GM12891 (cell line): Measurements from ENCODE around the gene CACNG5.

Source experiments
- PAX5 ChIP-seq: IDR thresholded peaks from 2 replicates; pipeline ENCODE4 v1.6.1; 2011; ENCODE audit warnings: low read length, moderate library complexity, mild to moderate bottlenecking; ENCODE audit not compliant: insufficient read depth, severe bottlenecking
- POLR2A ChIP-seq: IDR thresholded peaks from 2 replicates; pipeline ENCODE4 v1.6.1; 2011; ENCODE audit warnings: low read depth, low read length, control low read depth
- POLR2AphosphoS5 ChIP-seq: IDR thresholded peaks from 2 replicates; pipeline ENCODE4 v1.6.1; 2011; ENCODE audit warnings: low read depth, low read length, control low read depth
- POU2F2 ChIP-seq: IDR thresholded peaks from 2 replicates; pipeline ENCODE4 v1.6.1; 2011; ENCODE audit warnings: low read depth, mild to moderate bottlenecking, control low read depth, low read length, moderate library complexity
- SPI1 ChIP-seq: IDR thresholded peaks from 2 replicates; pipeline ENCODE4 v1.6.1; 2011; ENCODE audit warnings: low read depth, low read length, control low read depth
- TAF1 ChIP-seq: IDR thresholded peaks from 2 replicates; pipeline ENCODE4 v1.6.1; 2011; ENCODE audit warnings: low read depth, low read length, control low read depth

- no peak for TF ChIP-seq POLR2AphosphoS5
- no peak for TF ChIP-seq POLR2A
- no peak for TF ChIP-seq TAF1
- no peak for TF ChIP-seq SPI1
- no peak for TF ChIP-seq PAX5
- TF ChIP-seq POU2F2 = no peak
Observed at GRCh38 chr17:66834919-66835454, at the start of gene CACNG5.
